ENCODE results near the gene IVL. TPM values are rescaled to one million over a fixed set of nuclear protein-coding genes. Genes with fewer than 3 reads are reported as not detected.

IVL gene
- polyA plus RNA-seq, 1 donor from 2014 or later = not detected

GRCh38 chr1:152912471-152912870 lies 4.1 kb downstream of the IVL start:
- TF ChIP-seq CTCF (IDR thresholded peaks at IDR 0.05; ENCODE audit: poor library complexity, severe bottlenecking) = no peak
- TF ChIP-seq RAD21 (conservative IDR thresholded peaks at IDR 0.05) = no peak
- TF ChIP-seq EZH2 (IDR thresholded peaks at IDR 0.05; ENCODE audit: borderline replicate concordance, insufficient read depth, low read length, poor library complexity, severe bottlenecking) = no peak
- no peak for TF ChIP-seq MXI1 (conservative IDR thresholded peaks at IDR 0.05; ENCODE audit: poor library complexity, severe bottlenecking)
- no peak for TF ChIP-seq POLR2AphosphoS5 (IDR thresholded peaks at IDR 0.05)
- H3K27ac ChIP-seq (ENCODE audit: low read length) = no peak overlapping the region

GRCh38 chr1:152912900-152913299 lies 4.6 kb downstream of the IVL start:
- H3K27ac ChIP-seq (ENCODE audit: low read length) = no peak overlapping the region
- H3F3A ChIP-seq (ENCODE audit: insufficient read depth, low read length, poor library complexity, severe bottlenecking) = no peaks in the 10 kb centered on the region
- TF ChIP-seq EP300 (conservative IDR thresholded peaks at IDR 0.05; ENCODE audit: poor library complexity, severe bottlenecking) = no peak
- no peak for TF ChIP-seq EZH2 (IDR thresholded peaks at IDR 0.05; ENCODE audit: borderline replicate concordance, insufficient read depth, low read length, poor library complexity, severe bottlenecking)
- TF ChIP-seq RAD21 (conservative IDR thresholded peaks at IDR 0.05) = no peak
- no peak for TF ChIP-seq SMC3 (conservative IDR thresholded peaks at IDR 0.05; ENCODE audit: poor library complexity)
- no peak overlapping the region for H2AFZ ChIP-seq (ENCODE audit: low read depth, low read length)
- H3K9me3 ChIP-seq (ENCODE audit: low read length) = no peaks in the 10 kb centered on the region
- H3K4me2 ChIP-seq (ENCODE audit: low read length) = no peak overlapping the region
- H3K9ac ChIP-seq (ENCODE audit: low read length) = no peak overlapping the region
- no peaks in the 10 kb centered on the region for H3K27me3 ChIP-seq (ENCODE audit: insufficient read depth, low read depth, low read length)
- no peaks in the 10 kb centered on the region for H3K36me3 ChIP-seq (ENCODE audit: insufficient read depth, low read length)
- no peaks in the 10 kb centered on the region for H3K79me2 ChIP-seq (replicated peaks; ENCODE audit: insufficient read depth, low read length)
- no peak overlapping the region for H3K4me3 ChIP-seq (ENCODE audit: low read length)
- no peaks in the 10 kb centered on the region for H3K9me2 ChIP-seq (ENCODE audit: insufficient read depth, low read length)
- H4K20me1 ChIP-seq (ENCODE audit: insufficient read depth) = no peaks in the 10 kb centered on the region

More at GRCh38 chr1:152912471-152912870, 4.1 kb downstream of the IVL start:
- Histone ChIP-seq H3K9me3 (ENCODE audit: low read length) (no peaks in the 10 kb centered on the region), H3K79me2 (replicated peaks; ENCODE audit: insufficient read depth, low read length) (no peaks in the 10 kb centered on the region), H3K4me3 (ENCODE audit: low read length) (no peak overlapping the region), H3K9ac (ENCODE audit: low read length) (no peak overlapping the region), H3K9me2 (ENCODE audit: insufficient read depth, low read length) (no peaks in the 10 kb centered on the region), H3K36me3 (ENCODE audit: insufficient read depth, low read length) (no peaks in the 10 kb centered on the region), H3K27me3 (ENCODE audit: insufficient read depth, low read depth, low read length) (no peaks in the 10 kb centered on the region), H3F3A (ENCODE audit: insufficient read depth, low read length, poor library complexity, severe bottlenecking) (no peaks in the 10 kb centered on the region), H2AFZ (ENCODE audit: low read depth, low read length) (no peak overlapping the region), H3K4me2 (ENCODE audit: low read length) (no peak overlapping the region), H4K20me1 (ENCODE audit: insufficient read depth) (no peaks in the 10 kb centered on the region)

GRCh38 chr1:152917794-152918193 lies 9.4 kb downstream of the IVL start:
- Histone ChIP-seq H3K79me2 (replicated peaks; ENCODE audit: insufficient read depth, low read length) (no peaks in the 10 kb centered on the region), H3K27ac (ENCODE audit: low read length) (no peak overlapping the region), H3F3A (ENCODE audit: insufficient read depth, low read length, poor library complexity, severe bottlenecking) (no peaks in the 10 kb centered on the region), H3K27me3 (ENCODE audit: insufficient read depth, low read depth, low read length) (no peaks in the 10 kb centered on the region), H4K20me1 (ENCODE audit: insufficient read depth) (no peaks in the 10 kb centered on the region), H3K4me2 (ENCODE audit: low read length) (no peak overlapping the region), H3K9ac (ENCODE audit: low read length) (no peak overlapping the region), H3K9me2 (ENCODE audit: insufficient read depth, low read length) (no peaks in the 10 kb centered on the region), H3K9me3 (ENCODE audit: low read length) (no peaks in the 10 kb centered on the region), H3K36me3 (ENCODE audit: insufficient read depth, low read length) (no peaks in the 10 kb centered on the region), H2AFZ (ENCODE audit: low read depth, low read length) (no peak overlapping the region), H3K4me3 (ENCODE audit: low read length) (no peak overlapping the region)
- TF ChIP-seq SMC3 (conservative IDR thresholded peaks at IDR 0.05; ENCODE audit: poor library complexity) (no peak), MXI1 (conservative IDR thresholded peaks at IDR 0.05; ENCODE audit: poor library complexity, severe bottlenecking) (no peak), POLR2AphosphoS5 (IDR thresholded peaks at IDR 0.05) (no peak), TAF1 (IDR thresholded peaks at IDR 0.05; ENCODE audit: low read depth) (no peak), RAD21 (conservative IDR thresholded peaks at IDR 0.05) (peak; percentile 38), EZH2 (IDR thresholded peaks at IDR 0.05; ENCODE audit: borderline replicate concordance, insufficient read depth, low read length, poor library complexity, severe bottlenecking) (no peak), REST (IDR thresholded peaks at IDR 0.05; ENCODE audit: borderline replicate concordance) (no peak), EP300 (conservative IDR thresholded peaks at IDR 0.05; ENCODE audit: poor library complexity, severe bottlenecking) (no peak)

All from neural cell (in vitro differentiated cells).